Measurements from ENCODE around the gene FOLR2.
"Not testable (repeated sequence)": the region's sequence is repeated elsewhere in the genome, so short reads cannot be mapped to it uniquely, and the experiment has no call there.

FOLR2 gene

GRCh38 chr11:72243173-72244059 lies 26.8 kb downstream of the FOLR2 start:
- no peak for DNase-seq

GRCh38 chr11:72244060-72244360 lies 27.4 kb downstream of the FOLR2 start, which contains the start of gene PHOX2A:
Gene PHOX2A, minus strand, starts transcription at chr11:72244176. Its CDS starts 172 bp downstream, at chr11:72244004.
- DNase-seq = no peak

- DNase-seq = no peak
Measured at GRCh38 chr11:72244361-72245262, 28.0 kb downstream of the FOLR2 start.

DNA sequence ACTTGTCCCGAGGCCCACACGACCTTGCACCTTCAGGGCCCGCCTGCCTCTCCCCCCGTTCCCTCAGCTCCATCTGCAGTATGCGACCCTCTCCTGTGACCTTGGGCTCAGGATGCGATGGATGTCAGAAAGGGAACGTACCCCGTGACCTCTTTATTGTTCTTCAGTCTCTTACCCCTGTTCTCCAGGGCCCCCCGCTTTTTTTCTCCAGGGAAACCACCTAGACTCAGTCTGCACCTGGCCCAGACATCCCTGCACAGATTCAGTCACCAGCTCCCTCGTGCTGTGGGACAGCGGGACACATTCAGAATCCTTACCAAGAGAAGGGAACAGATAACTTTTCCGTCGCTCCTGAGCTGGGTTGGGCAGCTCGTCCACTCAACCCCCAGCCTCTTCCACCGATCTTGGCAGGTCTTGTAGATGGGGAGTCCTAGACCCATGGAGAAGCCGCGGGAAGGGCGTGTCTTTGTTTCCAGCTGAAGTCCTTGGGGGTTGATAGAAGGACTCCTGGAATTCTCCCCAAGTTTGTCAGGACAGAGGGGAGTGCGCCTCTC lies 28.7 kb downstream of the FOLR2 start:
- no peak for DNase-seq

- no peak for DNase-seq
Measured at GRCh38 chr11:72247584-72247983, 31.0 kb downstream of the FOLR2 start.

DNA sequence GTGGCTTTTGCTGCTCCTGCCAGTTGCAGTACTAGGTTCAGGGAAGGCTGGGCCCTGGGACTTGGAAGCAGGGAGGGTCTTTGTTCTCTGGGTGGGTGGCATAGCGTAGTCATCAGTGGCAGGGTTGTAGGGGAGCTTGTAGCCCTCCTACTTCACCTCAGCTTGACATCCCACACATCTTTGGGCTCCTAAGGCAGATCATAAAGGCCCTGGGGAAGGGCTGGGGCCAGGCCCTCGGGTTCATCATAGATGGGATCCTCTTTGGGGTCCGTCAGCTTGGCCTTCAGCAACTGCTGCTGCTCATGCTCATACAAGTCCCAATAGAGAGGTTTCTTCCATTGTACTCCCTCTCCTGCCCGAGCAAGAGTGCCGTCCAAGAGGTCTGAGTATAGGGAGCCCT lies 33.4 kb downstream of the FOLR2 start:
- DNase-seq = no peak

- no peak for DNase-seq
Measured at GRCh38 chr11:72250661-72251464, 34.3 kb downstream of the FOLR2 start.

- no peak for DNase-seq
Measured at GRCh38 chr11:72251614-72252013, 35.0 kb downstream of the FOLR2 start.

- DNase-seq = no peak
Measured at GRCh38 chr11:72253392-72253791, 36.8 kb downstream of the FOLR2 start.

- no peak for DNase-seq
Measured at GRCh38 chr11:72254299-72254993, 37.9 kb downstream of the FOLR2 start.

GRCh38 chr11:72257570-72257969 lies 41.0 kb downstream of the FOLR2 start:
- no peak for DNase-seq

DNA sequence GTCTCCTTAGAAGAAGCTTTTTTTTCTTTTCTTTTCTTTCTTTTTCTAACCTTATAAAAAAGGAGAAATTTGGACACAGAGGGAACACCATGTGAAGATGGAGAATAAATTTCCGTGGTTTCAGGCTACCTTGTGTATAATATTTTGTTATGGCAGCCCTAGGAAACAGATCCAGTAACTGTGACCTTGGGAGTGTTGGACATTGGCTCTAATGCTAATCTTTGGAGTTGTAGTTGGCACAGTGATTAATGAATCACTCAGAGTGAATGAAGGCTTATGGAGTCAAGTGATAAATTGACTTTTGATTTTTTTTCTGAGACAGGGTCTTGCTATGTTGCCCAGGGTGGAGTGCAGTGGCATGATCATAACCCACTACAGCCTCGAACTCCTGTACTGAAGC lies 42.9 kb downstream of the FOLR2 start:
- DNase-seq = no peak

GRCh38 chr11:72260574-72260973 lies 44.0 kb downstream of the FOLR2 start:
- no peak for DNase-seq

DNA sequence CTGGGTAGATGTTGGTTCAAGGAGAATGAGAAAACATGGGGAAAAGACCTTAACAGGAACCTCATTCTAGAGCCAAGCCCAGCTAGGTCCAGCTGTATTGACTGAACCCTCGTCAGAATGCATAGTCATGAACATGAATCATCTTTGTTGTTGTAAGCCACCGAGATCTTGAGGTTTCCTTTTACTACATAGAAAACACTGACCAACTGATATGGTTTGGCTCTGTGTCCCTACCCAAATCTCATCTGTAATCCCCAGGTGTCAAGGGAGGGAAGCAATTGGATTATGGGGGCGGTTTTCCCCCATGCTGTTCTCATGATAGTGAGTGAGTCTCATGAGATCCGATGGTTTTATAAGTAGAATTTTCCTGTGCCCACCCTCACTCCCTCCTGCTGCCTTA lies 46.8 kb downstream of the FOLR2 start:
- DNase-seq = no peak

DNA sequence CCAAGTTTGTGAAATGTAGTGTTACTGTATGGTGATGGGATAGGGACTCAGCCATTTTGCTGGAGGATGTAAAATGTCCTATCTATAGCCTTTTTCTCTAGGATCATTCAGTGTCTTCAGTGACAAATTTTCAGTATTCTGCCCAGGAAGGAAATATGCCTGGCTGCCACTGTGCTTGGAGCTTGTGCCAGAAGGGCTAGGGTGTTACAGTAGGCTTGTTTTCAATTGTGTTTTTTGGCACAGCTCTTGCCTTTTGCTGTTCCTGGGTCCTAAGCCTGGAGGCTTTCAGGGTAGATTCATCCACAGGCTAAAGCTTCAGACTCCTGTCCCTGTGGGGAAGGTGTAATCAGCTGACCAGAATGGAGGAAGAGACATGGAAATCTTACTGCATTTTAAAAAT lies 49.4 kb downstream of the FOLR2 start:
- no peak for DNase-seq

DNA sequence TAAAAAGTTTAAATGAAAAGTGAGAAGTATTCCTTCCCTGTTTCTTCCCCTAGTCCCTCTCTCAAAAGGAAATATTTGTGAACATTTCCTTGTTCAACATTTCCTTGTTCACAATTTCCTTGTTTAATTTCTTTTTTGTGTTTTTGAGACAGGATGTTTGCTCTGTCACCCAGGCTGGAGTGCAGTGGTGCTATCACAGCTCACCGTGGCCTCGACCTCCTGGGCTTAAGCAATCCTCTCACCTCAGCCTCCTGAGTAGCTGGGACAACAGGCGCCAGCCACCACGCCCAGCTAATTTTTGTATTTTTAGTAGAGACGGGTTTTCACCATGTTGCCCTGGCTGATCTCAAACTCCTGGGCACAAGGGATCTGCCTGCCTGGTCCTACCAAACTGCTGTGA lies 50.4 kb downstream of the FOLR2 start:
- DNase-seq = not testable (repeated sequence)

DNA sequence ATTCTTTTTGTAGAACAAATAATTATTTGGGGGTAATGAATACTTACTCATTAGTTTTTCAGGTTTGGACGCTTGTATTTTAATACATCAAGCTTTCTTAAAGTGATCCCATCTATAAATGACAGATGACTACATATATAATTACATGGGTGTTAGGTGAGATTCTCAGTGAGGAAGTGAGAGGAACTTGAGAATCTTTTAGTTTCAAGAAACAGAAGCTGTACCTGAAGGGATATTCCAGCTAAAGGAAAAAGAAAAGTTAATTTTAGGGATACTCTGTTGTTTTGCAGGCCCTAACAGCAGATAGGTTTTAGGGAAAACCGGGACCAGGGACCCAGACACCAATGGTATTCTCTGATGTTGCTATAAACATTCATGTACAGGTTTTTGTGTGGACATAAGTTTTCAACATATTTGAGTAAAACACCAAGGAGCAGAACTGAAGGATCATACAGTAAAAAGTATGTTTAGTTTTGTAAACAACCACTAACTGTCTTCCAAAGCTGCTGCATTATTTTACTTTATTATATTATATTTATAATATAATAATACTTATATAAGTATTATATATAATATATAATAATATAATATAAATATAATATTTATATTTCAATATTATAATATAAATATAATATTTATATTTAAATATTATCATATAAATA lies 51.5 kb downstream of the FOLR2 start:
- DNase-seq = no peak

Data from amniotic stem cell (primary cell).